Bronchial epithelial cell (primary cell): ENCODE data around the gene MLST8. TPM values are rescaled to one million over a fixed set of nuclear protein-coding genes. Genes with fewer than 3 reads are reported as not detected.
"Not testable (repeated sequence)": the region's sequence is repeated elsewhere in the genome, so short reads cannot be mapped to it uniquely, and the experiment has no call there.

ENCODE experiments used
- DNase-seq: peaks from one replicate; pipeline ENCODE4 v3.0.0-alpha.2; 2010; ENCODE audit warnings: low read depth
- FAIRE-seq: peaks from 2 replicates; lab custom pipeline; 2011; peaks lifted over from hg19 to GRCh38; lab: Jason Lieb, UNC
- H3K27me3 ChIP-seq: 2 replicates; pipeline ENCODE4 v1.5.1; 2011; ENCODE audit warnings: low read length; ENCODE audit not compliant: control insufficient read depth, insufficient read depth
- H3K36me3 ChIP-seq: 2 replicates; pipeline ENCODE4 v1.5.1; 2011; ENCODE audit warnings: low read length; ENCODE audit not compliant: control insufficient read depth, insufficient read depth
- H3K4me3 ChIP-seq: 2 replicates; pipeline ENCODE4 v1.5.1; 2011; ENCODE audit warnings: mild to moderate bottlenecking, low read depth, low read length, control low read depth
- CTCF ChIP-seq: IDR thresholded peaks from 2 replicates; pipeline ENCODE4 v1.5.1; 2011; ENCODE audit warnings: mild to moderate bottlenecking, moderate library complexity, low read length, control low read depth, inconsistent platforms; ENCODE audit not compliant: insufficient read depth, severe bottlenecking
- total RNA-seq: library from RNA; depleted of rRNA; stranded (reverse); fragments of >200 nt; gene quantifications from 2 replicates; pipeline ENCODE4 v1.2.1, GENCODE V29; 2014

The MLST8 gene
- total RNA-seq, 1 donor from 2014 or later = 11.6 TPM

- FAIRE-seq = no peak
- H3K4me3 ChIP-seq = peak within 1 kb of the TSS; percentile 10
- H3K36me3 ChIP-seq = peaks cover 25% of the 10 kb centered on the region
- no peak for TF ChIP-seq CTCF
- no peak for DNase-seq
- peaks cover 16% of the 10 kb centered on the region for H3K27me3 ChIP-seq
Observed at GRCh38 chr16:2236337-2237101, 31.3 kb downstream of the MLST8 start, which contains the start of gene DNASE1L2. Gene DNASE1L2, plus strand, starts transcription at chr16:2236444. Its CDS starts 373 bp downstream, at chr16:2236817.

- Histone ChIP-seq H3K36me3 (peaks cover 20% of the 10 kb centered on the region), H3K27me3 (peaks cover 16% of the 10 kb centered on the region), H3K4me3 (peak overlapping the region; percentile 10)
- DNase-seq = no peak
- no peak for TF ChIP-seq CTCF
- FAIRE-seq = no peak
Observed at GRCh38 chr16:2237102-2237482, 31.8 kb downstream of the MLST8 start.

- FAIRE-seq (no peak), DNase-seq (no peak)
- Histone ChIP-seq H3K27me3 (peaks cover 16% of the 10 kb centered on the region), H3K36me3 (peaks cover 16% of the 10 kb centered on the region), H3K4me3 (no peak overlapping the region)
- TF ChIP-seq CTCF = no peak
Observed at GRCh38 chr16:2237493-2238149, 32.4 kb downstream of the MLST8 start.

- Histone ChIP-seq H3K27me3 (peaks cover 16% of the 10 kb centered on the region), H3K4me3 (no peak overlapping the region), H3K36me3 (peaks cover 15% of the 10 kb centered on the region)
- DNase-seq (no peak), FAIRE-seq (no peak)
- TF ChIP-seq CTCF = no peak
Observed at GRCh38 chr16:2238150-2238837, 33.0 kb downstream of the MLST8 start.

GRCh38 chr16:2238838-2239675 is 33.8 kb downstream of the MLST8 start:
- TF ChIP-seq CTCF = no peak
- FAIRE-seq (peak; percentile 43), DNase-seq (no peak)
- peaks cover 16% of the 10 kb centered on the region for H3K27me3 ChIP-seq
- H3K4me3 ChIP-seq = no peak overlapping the region
- peaks cover 19% of the 10 kb centered on the region for H3K36me3 ChIP-seq

GRCh38 chr16:2240331-2240730 is 35.1 kb downstream of the MLST8 start:
- peaks cover 23% of the 10 kb centered on the region for H3K36me3 ChIP-seq
- not testable (repeated sequence) for DNase-seq, H3K4me3 ChIP-seq, FAIRE-seq
- H3K27me3 ChIP-seq = peaks cover 16% of the 10 kb centered on the region
